K562 (cell line): Measurements from ENCODE around the gene XRCC5.

Experiments used
- POLR2AphosphoS5 ChIP-seq: IDR thresholded peaks from 2 replicates; pipeline ENCODE4 v1.6.1; 2011; ENCODE audit warnings: mild to moderate bottlenecking, low read depth, low read length, moderate library complexity; ENCODE audit not compliant: control insufficient read depth, insufficient read depth
- TF ChIP-seq, protein P1 (sequence below), 3 experiments: IDR thresholded peaks in 2 of 3; conservative IDR thresholded peaks in 1 of 3; 2 replicates each; pipeline ENCODE4 v1.5.1; 2011 to 2012; ENCODE audit warnings: low read length in 3 of 3, mild to moderate bottlenecking in 3 of 3, control low read depth in 2 of 3, improper control_type of control experiment in 1 of 3, inconsistent platforms in 1 of 3, low read depth in 1 of 3, mixed read lengths in 1 of 3, moderate library complexity in 1 of 3; ENCODE audit not compliant: insufficient read depth in 2 of 3
- TF ChIP-seq, protein P2 (sequence below): sonication (generic); formaldehyde crosslinking; IDR thresholded peaks from 2 replicates; pipeline ENCODE4 v1.5.0; 2020; ENCODE audit warnings: missing genetic modification reagents
- TF ChIP-seq, protein P3 (sequence below): sonication (generic); IDR thresholded peaks from 2 replicates; pipeline ENCODE4 v1.6.1; 2016

DNA sequence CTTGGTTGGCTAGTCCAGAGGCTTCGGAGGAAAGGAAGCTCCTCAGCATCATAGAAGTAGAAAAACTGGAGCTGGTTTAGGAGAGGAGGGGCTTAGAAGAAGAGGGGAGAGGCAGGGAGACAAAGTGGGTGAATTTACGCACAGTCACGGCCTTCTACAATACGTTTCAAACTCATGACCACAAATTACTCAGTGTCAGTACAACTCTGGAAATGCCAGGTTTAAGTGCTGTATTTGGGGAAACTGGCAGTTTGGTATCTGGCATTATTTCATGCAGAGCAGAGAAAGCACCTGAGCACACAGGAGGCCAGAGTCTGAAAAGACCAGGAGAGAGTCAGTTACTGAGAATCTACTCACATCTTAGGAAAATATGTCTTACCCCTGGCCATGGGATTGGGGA is 55.4 kb downstream of the XRCC5 start:
- TF ChIP-seq, protein P1, sequence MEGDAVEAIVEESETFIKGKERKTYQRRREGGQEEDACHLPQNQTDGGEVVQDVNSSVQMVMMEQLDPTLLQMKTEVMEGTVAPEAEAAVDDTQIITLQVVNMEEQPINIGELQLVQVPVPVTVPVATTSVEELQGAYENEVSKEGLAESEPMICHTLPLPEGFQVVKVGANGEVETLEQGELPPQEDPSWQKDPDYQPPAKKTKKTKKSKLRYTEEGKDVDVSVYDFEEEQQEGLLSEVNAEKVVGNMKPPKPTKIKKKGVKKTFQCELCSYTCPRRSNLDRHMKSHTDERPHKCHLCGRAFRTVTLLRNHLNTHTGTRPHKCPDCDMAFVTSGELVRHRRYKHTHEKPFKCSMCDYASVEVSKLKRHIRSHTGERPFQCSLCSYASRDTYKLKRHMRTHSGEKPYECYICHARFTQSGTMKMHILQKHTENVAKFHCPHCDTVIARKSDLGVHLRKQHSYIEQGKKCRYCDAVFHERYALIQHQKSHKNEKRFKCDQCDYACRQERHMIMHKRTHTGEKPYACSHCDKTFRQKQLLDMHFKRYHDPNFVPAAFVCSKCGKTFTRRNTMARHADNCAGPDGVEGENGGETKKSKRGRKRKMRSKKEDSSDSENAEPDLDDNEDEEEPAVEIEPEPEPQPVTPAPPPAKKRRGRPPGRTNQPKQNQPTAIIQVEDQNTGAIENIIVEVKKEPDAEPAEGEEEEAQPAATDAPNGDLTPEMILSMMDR (IDR thresholded peaks at IDR 0.05 in 2 of 3, conservative IDR thresholded peaks at IDR 0.05 in 1 of 3; ENCODE audit: insufficient read depth in 2 of 3, low read depth in 1 of 3, low read length in 3 of 3), result no peak
- TF ChIP-seq, protein P2, sequence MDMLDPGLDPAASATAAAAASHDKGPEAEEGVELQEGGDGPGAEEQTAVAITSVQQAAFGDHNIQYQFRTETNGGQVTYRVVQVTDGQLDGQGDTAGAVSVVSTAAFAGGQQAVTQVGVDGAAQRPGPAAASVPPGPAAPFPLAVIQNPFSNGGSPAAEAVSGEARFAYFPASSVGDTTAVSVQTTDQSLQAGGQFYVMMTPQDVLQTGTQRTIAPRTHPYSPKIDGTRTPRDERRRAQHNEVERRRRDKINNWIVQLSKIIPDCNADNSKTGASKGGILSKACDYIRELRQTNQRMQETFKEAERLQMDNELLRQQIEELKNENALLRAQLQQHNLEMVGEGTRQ, result no peak
- TF ChIP-seq, protein P3, sequence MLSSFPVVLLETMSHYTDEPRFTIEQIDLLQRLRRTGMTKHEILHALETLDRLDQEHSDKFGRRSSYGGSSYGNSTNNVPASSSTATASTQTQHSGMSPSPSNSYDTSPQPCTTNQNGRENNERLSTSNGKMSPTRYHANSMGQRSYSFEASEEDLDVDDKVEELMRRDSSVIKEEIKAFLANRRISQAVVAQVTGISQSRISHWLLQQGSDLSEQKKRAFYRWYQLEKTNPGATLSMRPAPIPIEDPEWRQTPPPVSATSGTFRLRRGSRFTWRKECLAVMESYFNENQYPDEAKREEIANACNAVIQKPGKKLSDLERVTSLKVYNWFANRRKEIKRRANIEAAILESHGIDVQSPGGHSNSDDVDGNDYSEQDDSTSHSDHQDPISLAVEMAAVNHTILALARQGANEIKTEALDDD, result no peak
- no peak for TF ChIP-seq POLR2AphosphoS5
